Activated CD8-positive, alpha-beta memory T cell treated with anti-CD3 and anti-CD28 coated beads, Interleukin-2, amount 10 ng/mL, durations not matched to agents 7 days and 5 days (primary cell): ENCODE results near the gene UBE2E2. TPM values are rescaled to one million over a fixed set of nuclear protein-coding genes. Genes with fewer than 3 reads are reported as not detected.

Source experiments
- ATAC-seq: fragments of 150-1000 bp; cut with Tn5 transposase; one replicate; pipeline ENCODE4 v1.10.0; 2021; ENCODE audit warnings: moderate library complexity
- CTCF ChIA-PET: fragments of 350-600 bp; sonication (Branson Sonifier 250); formaldehyde crosslinking; loops from one replicate; lab custom pipeline; 2021; ENCODE audit warnings: antibody characterized with exemption; lab: Charles Lee
- DNase-seq: peaks from one replicate; pipeline ENCODE4 v3.0.0-alpha.2; 2020
- H3K27ac Mint-ChIP-seq: one replicate; pipeline ENCODE4 v1.8.0; 2021; ENCODE audit warnings: mild to moderate bottlenecking, mixed read lengths
- H3K27me3 Mint-ChIP-seq: one replicate; pipeline ENCODE4 v1.8.0; 2021; ENCODE audit warnings: mixed read lengths
- H3K36me3 Mint-ChIP-seq: one replicate; pipeline ENCODE4 v1.8.0; 2021; ENCODE audit warnings: mild to moderate bottlenecking, mixed read lengths
- H3K4me1 Mint-ChIP-seq: one replicate; pipeline ENCODE4 v1.8.0; 2021; ENCODE audit warnings: mixed read lengths
- H3K4me3 Mint-ChIP-seq: one replicate; pipeline ENCODE4 v1.8.0; 2021; ENCODE audit warnings: mild to moderate bottlenecking, moderate library complexity, mixed read lengths
- H3K9me3 Mint-ChIP-seq: one replicate; pipeline ENCODE4 v1.8.0; 2022; ENCODE audit warnings: low read depth, mixed read lengths
- total RNA-seq, 2 experiments: library from RNA; stranded (reverse); gene quantifications; one replicate each; pipeline ENCODE4 v1.2.3, GENCODE V29; 2021

The UBE2E2 gene
- total RNA-seq, 2 experiments from 2014 or later: 0.77 to 0.82 TPM

DNA sequence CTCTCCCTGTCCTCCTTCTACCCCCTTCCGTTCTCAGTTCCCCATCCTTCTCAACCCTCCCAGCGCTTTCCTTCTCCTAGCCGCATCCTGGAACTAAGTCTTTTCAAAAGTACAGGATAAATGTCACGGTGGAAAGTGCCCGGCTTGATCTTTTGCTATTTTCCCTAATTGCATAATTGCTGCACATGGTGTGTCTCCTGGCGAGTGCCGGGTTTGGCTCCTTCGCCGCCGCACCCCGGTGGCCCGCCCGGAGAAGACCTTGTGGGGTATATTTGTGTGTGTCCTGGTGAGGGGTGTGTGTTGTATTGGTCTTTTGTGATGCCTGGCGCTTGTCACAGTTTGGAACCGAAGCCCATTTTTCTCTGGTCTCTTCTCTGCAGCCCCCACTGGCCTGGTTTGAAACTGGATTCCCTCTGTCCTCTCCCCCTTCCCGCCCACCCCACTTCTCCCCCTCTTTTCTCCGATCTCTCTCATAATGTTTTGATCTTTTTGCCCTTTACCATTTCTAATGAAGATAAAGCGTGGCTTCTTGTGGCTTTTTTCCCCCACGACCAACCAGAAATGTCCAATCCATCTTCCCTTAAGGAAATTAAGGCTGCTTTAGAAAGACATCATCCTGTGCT lies 692 bp downstream of the UBE2E2 start:
- H3K4me3 Mint-ChIP-seq: peak overlapping the region; percentile 68
- H3K27me3 Mint-ChIP-seq: peaks cover 47% of the 10 kb centered on the region
- ATAC-seq (no peak), DNase-seq (no peak)
- H3K4me1 Mint-ChIP-seq: peaks cover 8% of the 10 kb centered on the region
- no peaks in the 10 kb centered on the region for H3K36me3 Mint-ChIP-seq
- CTCF ChIA-PET: no interaction called here
- no peak overlapping the region for H3K27ac Mint-ChIP-seq
- no peaks in the 10 kb centered on the region for H3K9me3 Mint-ChIP-seq

GRCh38 chr3:23206366-23206765 lies 3.2 kb downstream of the UBE2E2 start:
- DNase-seq (no peak), ATAC-seq (no peak)
- peaks cover 40% of the 10 kb centered on the region for H3K27me3 Mint-ChIP-seq
- H3K9me3 Mint-ChIP-seq: no peaks in the 10 kb centered on the region
- no peak overlapping the region for H3K27ac Mint-ChIP-seq
- H3K4me1 Mint-ChIP-seq: peaks cover 8% of the 10 kb centered on the region
- no peak overlapping the region for H3K4me3 Mint-ChIP-seq
- no peaks in the 10 kb centered on the region for H3K36me3 Mint-ChIP-seq
- CTCF ChIA-PET: no interaction called here

GRCh38 chr3:23209103-23209502 lies 6.0 kb downstream of the UBE2E2 start:
- peaks cover 19% of the 10 kb centered on the region for H3K27me3 Mint-ChIP-seq
- H3K4me3 Mint-ChIP-seq: no peak overlapping the region
- DNase-seq (no peak), ATAC-seq (no peak)
- CTCF ChIA-PET: no interaction called here
- H3K27ac Mint-ChIP-seq: no peak overlapping the region
- H3K4me1 Mint-ChIP-seq: peaks cover 2% of the 10 kb centered on the region
- H3K9me3 Mint-ChIP-seq: no peaks in the 10 kb centered on the region
- no peaks in the 10 kb centered on the region for H3K36me3 Mint-ChIP-seq

DNA sequence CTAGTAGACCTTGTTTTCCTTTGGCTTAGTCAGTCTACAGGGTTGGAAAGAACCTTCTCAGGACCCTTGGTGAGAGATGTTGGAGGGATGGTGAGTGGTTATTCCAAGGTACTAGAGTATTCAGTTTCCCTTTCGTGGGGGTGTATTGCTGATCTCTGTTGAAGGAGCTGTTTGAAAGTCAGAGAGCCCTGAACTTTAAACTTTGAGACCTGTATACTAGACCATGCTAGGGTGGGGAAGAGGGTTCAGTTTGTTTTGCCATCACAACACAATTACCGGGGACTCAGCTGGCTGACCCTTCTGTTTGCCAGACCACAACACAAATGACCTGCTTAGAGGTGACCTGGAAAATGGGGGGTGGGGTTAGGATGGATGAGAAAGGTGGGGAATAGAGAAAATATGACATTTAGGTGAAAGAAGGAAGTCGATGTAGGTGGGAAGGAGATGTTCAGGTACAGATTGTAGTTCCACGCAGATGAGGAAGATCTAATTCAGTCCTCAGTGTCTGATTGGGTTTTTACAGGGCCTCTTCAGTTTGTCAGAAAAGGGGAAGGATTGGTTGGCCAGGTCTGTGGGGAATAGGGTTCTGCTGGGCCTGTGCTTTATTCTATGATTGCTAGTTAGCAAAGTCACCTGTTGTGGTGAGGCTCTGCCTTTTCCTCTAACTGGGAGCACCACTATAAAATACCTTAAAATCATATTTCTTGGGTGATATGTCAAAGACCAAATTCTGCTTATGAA lies 6.8 kb downstream of the UBE2E2 start:
- DNase-seq (no peak), ATAC-seq (no peak)
- CTCF ChIA-PET: no interaction called here
- Mint-ChIP-seq H3K36me3 (no peaks in the 10 kb centered on the region), H3K4me1 (no peaks in the 10 kb centered on the region), H3K9me3 (no peaks in the 10 kb centered on the region), H3K27me3 (peaks cover 12% of the 10 kb centered on the region), H3K27ac (no peak overlapping the region), H3K4me3 (no peak overlapping the region)

DNA sequence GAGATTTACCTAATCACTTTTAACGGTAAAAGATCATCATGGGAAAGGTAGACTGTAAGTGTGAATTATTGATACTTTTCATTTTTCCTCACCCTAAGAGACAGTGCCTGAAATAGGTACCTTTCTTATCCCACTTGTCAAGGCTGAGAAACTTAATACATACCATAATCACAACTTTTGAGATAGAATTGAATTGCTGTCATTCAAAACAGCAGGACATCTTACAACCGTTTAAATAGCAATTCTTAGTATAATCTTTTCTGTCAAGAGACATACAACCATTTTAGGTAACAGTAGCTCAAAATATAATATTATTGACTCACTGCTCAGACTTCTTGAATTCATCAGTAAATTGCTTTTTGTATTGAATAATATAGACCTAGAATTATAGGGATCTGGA lies 10.7 kb downstream of the UBE2E2 start:
- DNase-seq: no peak
- Mint-ChIP-seq H3K27me3 (no peaks in the 10 kb centered on the region), H3K9me3 (no peaks in the 10 kb centered on the region), H3K36me3 (no peaks in the 10 kb centered on the region), H3K4me3 (no peak overlapping the region), H3K27ac (no peak overlapping the region), H3K4me1 (no peaks in the 10 kb centered on the region)
- CTCF ChIA-PET: no interaction called here
- no peak for ATAC-seq

DNA sequence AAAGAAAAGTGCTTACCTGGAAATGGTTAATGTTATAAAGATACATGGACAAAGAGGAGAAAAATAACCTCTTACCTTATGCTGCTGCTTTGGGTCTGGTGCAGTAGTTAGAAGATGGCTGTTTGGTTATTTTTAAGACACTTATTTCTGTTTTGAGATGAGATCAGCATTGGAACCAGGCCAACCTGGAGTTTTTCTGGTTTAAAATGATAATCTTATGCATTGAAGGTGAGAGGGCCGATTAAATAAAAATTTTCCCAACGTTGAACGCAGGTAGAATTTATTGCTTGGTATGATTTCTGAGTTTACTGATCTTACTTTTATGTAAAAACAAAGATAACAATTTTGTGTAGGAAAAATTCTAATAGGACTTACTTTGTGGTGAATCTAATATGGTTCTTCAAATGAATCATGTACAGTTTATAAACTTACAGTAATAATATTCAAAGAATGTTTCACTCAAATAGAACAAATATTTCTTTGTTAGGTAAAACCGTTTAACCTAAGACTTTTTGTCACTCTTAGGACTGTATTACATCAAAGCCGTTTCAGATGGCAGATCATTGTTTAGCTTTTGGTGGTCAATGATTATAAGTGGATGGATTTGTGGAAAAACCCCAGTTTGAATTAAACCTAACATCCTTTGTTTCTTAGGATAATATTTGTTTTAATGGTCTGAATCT lies 14.9 kb downstream of the UBE2E2 start:
- CTCF ChIA-PET: no interaction called here
- peaks cover 2% of the 10 kb centered on the region for H3K9me3 Mint-ChIP-seq
- H3K27me3 Mint-ChIP-seq: no peaks in the 10 kb centered on the region
- H3K4me1 Mint-ChIP-seq: no peaks in the 10 kb centered on the region
- no peaks in the 10 kb centered on the region for H3K36me3 Mint-ChIP-seq
- no peak overlapping the region for H3K4me3 Mint-ChIP-seq
- DNase-seq: no peak
- no peak overlapping the region for H3K27ac Mint-ChIP-seq
- no peak for ATAC-seq

DNA sequence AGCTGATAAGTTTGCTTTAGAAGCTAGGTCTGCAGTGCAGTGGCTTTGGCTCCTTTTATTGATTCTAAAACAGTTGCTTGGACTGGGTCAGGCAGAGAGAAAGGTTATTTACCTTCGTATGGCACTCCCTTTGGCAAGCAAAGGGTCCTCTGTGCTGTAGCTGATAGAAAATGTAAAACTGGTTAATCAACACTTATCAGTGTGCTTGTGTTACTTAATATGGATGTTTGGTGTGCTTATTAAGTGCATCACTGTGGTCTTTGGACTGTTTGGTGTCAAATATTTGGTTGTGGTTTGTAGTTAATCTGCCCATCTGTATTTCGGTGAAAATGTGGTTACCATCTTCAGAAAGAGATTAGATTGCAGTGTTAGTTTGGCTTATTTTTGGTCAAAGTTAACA lies 16.0 kb downstream of the UBE2E2 start:
- no peak overlapping the region for H3K27ac Mint-ChIP-seq
- H3K9me3 Mint-ChIP-seq: peaks cover 2% of the 10 kb centered on the region
- no peaks in the 10 kb centered on the region for H3K27me3 Mint-ChIP-seq
- no peak overlapping the region for H3K4me3 Mint-ChIP-seq
- H3K36me3 Mint-ChIP-seq: no peaks in the 10 kb centered on the region
- CTCF ChIA-PET: no interaction called here
- DNase-seq (no peak), ATAC-seq (no peak)
- H3K4me1 Mint-ChIP-seq: no peaks in the 10 kb centered on the region

DNA sequence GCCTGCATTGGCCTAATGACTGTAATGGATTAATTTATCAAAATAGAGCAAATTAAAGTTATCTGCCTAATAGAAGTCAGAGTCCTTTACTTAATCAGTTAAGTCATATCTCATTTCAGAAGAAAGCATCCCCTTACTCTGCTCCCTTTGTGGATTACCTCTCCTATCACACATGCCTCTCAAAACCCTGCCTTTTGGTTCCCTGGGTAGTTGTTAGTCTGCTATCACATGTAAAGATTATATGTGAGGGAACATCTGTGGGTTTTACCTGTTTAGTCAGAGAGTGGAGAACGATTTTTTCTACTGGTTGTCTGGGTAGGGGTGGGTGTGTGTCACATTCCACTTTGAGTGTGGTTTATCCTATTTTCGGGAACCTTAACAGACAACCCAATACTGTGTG lies 16.4 kb downstream of the UBE2E2 start:
- no peak for DNase-seq
- no peaks in the 10 kb centered on the region for H3K27me3 Mint-ChIP-seq
- CTCF ChIA-PET: no interaction called here
- no peaks in the 10 kb centered on the region for H3K4me1 Mint-ChIP-seq
- no peaks in the 10 kb centered on the region for H3K36me3 Mint-ChIP-seq
- no peak overlapping the region for H3K4me3 Mint-ChIP-seq
- no peak overlapping the region for H3K27ac Mint-ChIP-seq
- H3K9me3 Mint-ChIP-seq: peaks cover 2% of the 10 kb centered on the region
- no peak for ATAC-seq

DNA sequence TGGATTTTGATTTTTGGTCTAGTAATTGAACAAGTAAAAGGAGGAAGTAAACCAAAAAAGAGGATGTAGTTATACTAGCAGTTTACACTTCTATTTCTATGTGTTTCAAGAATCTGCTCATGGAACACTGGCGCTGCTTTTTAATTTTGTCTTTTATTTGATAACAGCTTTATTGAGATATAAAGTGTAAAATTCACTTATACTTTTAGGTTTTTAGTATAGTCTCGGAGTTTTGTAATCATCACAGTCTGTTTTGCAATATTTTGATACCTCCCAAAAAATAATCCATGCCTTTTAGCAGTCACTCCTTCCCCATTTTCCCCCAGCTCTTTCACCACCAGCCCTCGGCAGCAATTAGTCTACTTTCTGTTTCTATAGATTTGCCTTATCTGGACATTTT lies 18.0 kb downstream of the UBE2E2 start:
- H3K36me3 Mint-ChIP-seq: no peaks in the 10 kb centered on the region
- ATAC-seq (no peak), DNase-seq (no peak)
- no peak overlapping the region for H3K4me3 Mint-ChIP-seq
- H3K4me1 Mint-ChIP-seq: no peaks in the 10 kb centered on the region
- peaks cover 2% of the 10 kb centered on the region for H3K9me3 Mint-ChIP-seq
- no peaks in the 10 kb centered on the region for H3K27me3 Mint-ChIP-seq
- CTCF ChIA-PET: no interaction called here
- no peak overlapping the region for H3K27ac Mint-ChIP-seq

GRCh38 chr3:23232016-23232415 lies 28.9 kb downstream of the UBE2E2 start:
- Mint-ChIP-seq H3K27ac (no peak overlapping the region), H3K27me3 (no peaks in the 10 kb centered on the region), H3K4me3 (no peak overlapping the region), H3K36me3 (no peaks in the 10 kb centered on the region), H3K4me1 (no peaks in the 10 kb centered on the region), H3K9me3 (no peaks in the 10 kb centered on the region)
- CTCF ChIA-PET: no interaction called here
- DNase-seq: no peak
- ATAC-seq: no peak

GRCh38 chr3:23232854-23233253 lies 29.7 kb downstream of the UBE2E2 start:
- DNase-seq (no peak), ATAC-seq (no peak)
- Mint-ChIP-seq H3K4me1 (no peaks in the 10 kb centered on the region), H3K36me3 (no peaks in the 10 kb centered on the region), H3K4me3 (no peak overlapping the region), H3K27me3 (no peaks in the 10 kb centered on the region), H3K27ac (no peak overlapping the region), H3K9me3 (no peaks in the 10 kb centered on the region)
- CTCF ChIA-PET: no interaction called here

DNA sequence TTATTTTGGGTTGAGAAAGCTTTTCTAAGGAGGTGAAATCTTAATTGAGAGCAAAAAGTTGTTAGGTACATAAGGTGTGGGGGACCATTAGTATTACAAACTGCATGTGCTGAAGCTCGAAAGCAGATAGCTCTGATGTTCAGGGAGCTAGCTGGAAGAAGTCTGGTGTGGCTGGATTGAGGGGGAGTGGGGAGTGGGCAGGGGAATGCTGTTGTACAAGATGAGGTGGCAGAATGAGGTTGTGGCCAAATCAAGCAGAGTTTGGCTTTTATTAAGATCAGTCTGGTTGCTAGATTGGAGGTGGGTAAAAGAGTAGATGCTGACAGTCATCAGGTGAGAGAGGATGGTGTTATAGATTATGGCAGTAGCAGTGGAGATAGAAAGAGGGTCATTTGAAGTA lies 32.1 kb downstream of the UBE2E2 start:
- ATAC-seq (no peak), DNase-seq (no peak)
- Mint-ChIP-seq H3K4me1 (no peaks in the 10 kb centered on the region), H3K36me3 (no peaks in the 10 kb centered on the region), H3K27ac (no peak overlapping the region), H3K9me3 (no peaks in the 10 kb centered on the region), H3K4me3 (no peak overlapping the region), H3K27me3 (no peaks in the 10 kb centered on the region)
- CTCF ChIA-PET: no interaction called here

DNA sequence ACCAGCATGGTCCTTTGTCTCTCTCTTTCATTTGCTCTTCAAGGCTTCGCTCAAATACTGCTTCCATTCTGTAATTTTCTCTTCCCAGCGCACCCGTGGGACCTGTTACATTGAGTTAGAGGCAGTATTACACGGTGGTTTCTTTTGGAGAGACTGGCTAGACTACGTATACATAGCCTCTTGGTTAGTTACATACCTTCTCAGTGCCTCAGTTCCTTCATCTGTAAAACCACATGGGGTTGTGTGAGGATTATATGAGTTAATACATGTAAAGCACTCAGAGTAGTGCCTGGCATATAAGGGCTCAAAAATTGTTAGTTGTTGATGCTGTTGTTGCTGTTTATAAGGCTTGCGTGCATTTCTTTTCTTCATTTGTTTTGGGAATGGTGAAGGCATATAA lies 33.8 kb downstream of the UBE2E2 start:
- Mint-ChIP-seq H3K36me3 (no peaks in the 10 kb centered on the region), H3K27ac (no peak overlapping the region), H3K27me3 (no peaks in the 10 kb centered on the region), H3K4me1 (no peaks in the 10 kb centered on the region), H3K9me3 (no peaks in the 10 kb centered on the region), H3K4me3 (no peak overlapping the region)
- CTCF ChIA-PET: no interaction called here
- DNase-seq (no peak), ATAC-seq (no peak)

- CTCF ChIA-PET: no interaction called here
- H3K27me3 Mint-ChIP-seq: no peaks in the 10 kb centered on the region
These were observed 35.0 kb downstream of the UBE2E2 start for GRCh38 chr3:23238156-23238555.

More at GRCh38 chr3:23238156-23238555, 35.0 kb downstream of the UBE2E2 start:
- Mint-ChIP-seq H3K4me3 (no peak overlapping the region), H3K36me3 (no peaks in the 10 kb centered on the region), H3K9me3 (no peaks in the 10 kb centered on the region), H3K27ac (no peak overlapping the region), H3K4me1 (no peaks in the 10 kb centered on the region)
- ATAC-seq (no peak), DNase-seq (no peak)
